Measurements from ENCODE around the gene GADD45G. TPM values are rescaled to one million over a fixed set of nuclear protein-coding genes. Genes with fewer than 3 reads are reported as not detected.

GADD45G gene
- total RNA-seq, 1 experiment from 2014 or later, result 7.7 TPM

- Mint-ChIP-seq H3K27me3 (ENCODE audit: low read depth) (no peaks in the 10 kb centered on the region; the same call in none of the 2 replicates), H3K4me3 (no peak overlapping the region), H3K27ac (no peak overlapping the region), H3K36me3 (ENCODE audit: insufficient read depth in 1 of 3, low read depth in 3 of 3) (no peaks in the 10 kb centered on the region), H3K9me3 (no peaks in the 10 kb centered on the region), H3K4me1 (peaks cover 17 to 18% of the 10 kb centered on the region in 2 experiments)
- Histone ChIP-seq H2AK5ac (ENCODE audit: insufficient read length, low read length) (no peak overlapping the region), H4K5ac (ENCODE audit: insufficient read length, low read depth, low read length) (no peak overlapping the region), H4K20me1 (ENCODE audit: control insufficient read depth, insufficient read depth, insufficient read length) (no peaks in the 10 kb centered on the region), H3K14ac (ENCODE audit: insufficient read depth, low read length) (no peak overlapping the region), H3K56ac (ENCODE audit: insufficient read length, low read depth, low read length) (no peak overlapping the region), H4K91ac (ENCODE audit: insufficient read length, low read depth, low read length) (no peak overlapping the region), H2BK5ac (ENCODE audit: insufficient read length, low read length) (no peak overlapping the region), H2BK20ac (ENCODE audit: low read depth, low read length, poor library complexity, severe bottlenecking) (no peak overlapping the region), H3K9ac (ENCODE audit: extremely low read depth, insufficient read length, low read length) (no peak overlapping the region), H3K4ac (ENCODE audit: low read depth, low read length) (no peak overlapping the region), H2BK15ac (ENCODE audit: low read depth, low read length) (no peak overlapping the region), H3K79me1 (ENCODE audit: insufficient read depth, low read depth, low read length, poor library complexity, severe bottlenecking) (no peaks in the 10 kb centered on the region), H3K23me2 (ENCODE audit: insufficient read length, low read depth, low read length, poor library complexity, severe bottlenecking) (no peaks in the 10 kb centered on the region), H3K18ac (ENCODE audit: insufficient read length, low read depth, low read length) (no peak overlapping the region), H3K79me2 (ENCODE audit: insufficient read depth, low read length) (no peaks in the 10 kb centered on the region), H3K9me3 (ENCODE audit: control insufficient read depth, low read depth, low read length) (no peaks in the 10 kb centered on the region), H3T11ph (ENCODE audit: low read length) (no peak overlapping the region), H4K8ac (replicated peaks; ENCODE audit: insufficient read length, low read depth, low read length) (no peak overlapping the region), H3K27ac (ENCODE audit: insufficient read length, low read depth, low read length) (no peak overlapping the region), H2BK12ac (ENCODE audit: insufficient read length, low read depth, low read length) (no peak overlapping the region), H3K4me1 (ENCODE audit: insufficient read depth, low read length) (no peaks in the 10 kb centered on the region), H2AFZ (ENCODE audit: low read length) (no peak overlapping the region), H3K27me3 (ENCODE audit: insufficient read depth, low read length) (no peaks in the 10 kb centered on the region), H3K23ac (ENCODE audit: insufficient read length, low read depth, low read length) (no peak overlapping the region), H3K4me2 (ENCODE audit: insufficient read depth, insufficient read length, low read length) (no peak overlapping the region), H2BK120ac (ENCODE audit: low read depth, low read length, poor library complexity, severe bottlenecking) (no peak overlapping the region)
- no peak for DNase-seq
- TF ChIP-seq, protein P1, sequence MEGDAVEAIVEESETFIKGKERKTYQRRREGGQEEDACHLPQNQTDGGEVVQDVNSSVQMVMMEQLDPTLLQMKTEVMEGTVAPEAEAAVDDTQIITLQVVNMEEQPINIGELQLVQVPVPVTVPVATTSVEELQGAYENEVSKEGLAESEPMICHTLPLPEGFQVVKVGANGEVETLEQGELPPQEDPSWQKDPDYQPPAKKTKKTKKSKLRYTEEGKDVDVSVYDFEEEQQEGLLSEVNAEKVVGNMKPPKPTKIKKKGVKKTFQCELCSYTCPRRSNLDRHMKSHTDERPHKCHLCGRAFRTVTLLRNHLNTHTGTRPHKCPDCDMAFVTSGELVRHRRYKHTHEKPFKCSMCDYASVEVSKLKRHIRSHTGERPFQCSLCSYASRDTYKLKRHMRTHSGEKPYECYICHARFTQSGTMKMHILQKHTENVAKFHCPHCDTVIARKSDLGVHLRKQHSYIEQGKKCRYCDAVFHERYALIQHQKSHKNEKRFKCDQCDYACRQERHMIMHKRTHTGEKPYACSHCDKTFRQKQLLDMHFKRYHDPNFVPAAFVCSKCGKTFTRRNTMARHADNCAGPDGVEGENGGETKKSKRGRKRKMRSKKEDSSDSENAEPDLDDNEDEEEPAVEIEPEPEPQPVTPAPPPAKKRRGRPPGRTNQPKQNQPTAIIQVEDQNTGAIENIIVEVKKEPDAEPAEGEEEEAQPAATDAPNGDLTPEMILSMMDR (conservative IDR thresholded peaks at IDR 0.05), result no peak
- no CpG with 5 or more reads among the region's 7 CpGs for WGBS (ENCODE audit: extremely low coverage, insufficient read length, low lambda C conversion rate)
These were observed 27.9 kb downstream of the GADD45G start for GRCh38 chr9:89632736-89633135.
